CD4-positive, alpha-beta memory T cell (primary cell): ENCODE measurements around the gene STK24. TPM values are rescaled to one million over a fixed set of nuclear protein-coding genes. Genes with fewer than 3 reads are reported as not detected.

ENCODE experiments used
- CTCF ChIA-PET: fragments of 350-600 bp; sonication (Branson Sonifier 250); formaldehyde crosslinking; loops from one replicate; lab custom pipeline; 2021; ENCODE audit warnings: inconsistent platforms; ENCODE audit not compliant: partially characterized antibody; lab: Charles Lee
- POLR2A ChIA-PET: fragments of 350-600 bp; sonication (Branson Sonifier 250); formaldehyde crosslinking; loops from one replicate; lab custom pipeline; 2021; ENCODE audit not compliant: partially characterized antibody; lab: Charles Lee
- DNase-seq, 5 donors: peaks; one replicate each; pipeline versions ENCODE4 v3.0.0 to v3.0.0-alpha.2; 2020 to 2022; ENCODE audit warnings: mixed read lengths in 1 of 5
- H3K27ac ChIP-seq: one replicate; pipeline ENCODE4 v1.7.0; 2013; ENCODE audit warnings: low read depth, low read length
- H3K27me3 ChIP-seq: 2 replicates; pipeline ENCODE4 v1.7.0; 2013; ENCODE audit warnings: mild to moderate bottlenecking, low read length, moderate library complexity; ENCODE audit not compliant: insufficient read depth
- H3K36me3 ChIP-seq: 2 replicates; pipeline ENCODE4 v1.7.0; 2013; ENCODE audit warnings: mild to moderate bottlenecking, low read length, moderate library complexity; ENCODE audit not compliant: insufficient read depth
- H3K4me1 ChIP-seq: 2 replicates; pipeline ENCODE4 v1.7.0; 2013; ENCODE audit warnings: mild to moderate bottlenecking, low read length, moderate library complexity; ENCODE audit not compliant: insufficient read depth
- H3K4me3 ChIP-seq, 2 donors: one replicate each; pipeline ENCODE4 v1.7.0; 2013; ENCODE audit warnings: low read length in 2 of 2, mild to moderate bottlenecking in 1 of 2
- H3K9me3 ChIP-seq, 2 donors: one replicate each; pipeline ENCODE4 v1.7.0; 2013; ENCODE audit warnings: low read length in 2 of 2, control low read depth in 1 of 2; ENCODE audit not compliant: control insufficient read depth in 1 of 2
- H3K27ac Mint-ChIP-seq, 7 donors: one replicate each; pipeline ENCODE4 v1.8.0; 2020 to 2021; ENCODE audit warnings: mixed read lengths in 7 of 7, mild to moderate bottlenecking in 6 of 7, inconsistent platforms in 3 of 7, moderate library complexity in 3 of 7
- H3K27me3 Mint-ChIP-seq, 2 donors: one replicate each; pipeline ENCODE4 v1.8.0; 2020 to 2021; ENCODE audit warnings: mixed read lengths in 2 of 2
- H3K36me3 Mint-ChIP-seq, 2 donors: one replicate each; pipeline ENCODE4 v1.8.0; 2020 to 2021; ENCODE audit warnings: mixed read lengths in 2 of 2, inconsistent platforms in 1 of 2, mild to moderate bottlenecking in 1 of 2
- H3K4me1 Mint-ChIP-seq, 4 donors: one replicate each; pipeline ENCODE4 v1.8.0; 2020 to 2021; ENCODE audit warnings: mixed read lengths in 4 of 4, mild to moderate bottlenecking in 1 of 4
- H3K4me3 Mint-ChIP-seq, 8 donors: one replicate each; pipeline ENCODE4 v1.8.0; 2020 to 2021; ENCODE audit warnings: mixed read lengths in 8 of 8, mild to moderate bottlenecking in 7 of 8, moderate library complexity in 6 of 8, inconsistent platforms in 3 of 8
- H3K9me3 Mint-ChIP-seq, 8 donors: one replicate each; pipeline ENCODE4 v1.8.0; 2020 to 2021; ENCODE audit warnings: mixed read lengths in 8 of 8, mild to moderate bottlenecking in 5 of 8, inconsistent platforms in 3 of 8, moderate library complexity in 1 of 8
- intact Hi-C: fragments of 100-400 bp; cut with micrococcal nuclease; formaldehyde crosslinking; loops from one replicate; pipeline ENCODE4 v1.15.1; 2023
- polyA plus RNA-seq, 2 donors: library from polyadenylated mRNA; unstranded; fragments of 300-500 nt; fragmentation: Illumina TruSeq; gene quantifications; one replicate each; pipeline ENCODE4 v1.2.3, GENCODE V29; 2021
- total RNA-seq, 2 experiments: library from RNA; stranded (reverse); gene quantifications; one replicate each; pipeline ENCODE4 v1.2.3, GENCODE V29; 2021

The STK24 gene
- total and polyA plus RNA-seq, 4 experiments from 2014 or later = 24.2 to 147 (median 118) TPM

- ChIA-PET POLR2A (interaction anchor here (0.6 to 2.3 kb wide), 15 partner anchors 10 to 92 kb away, joined by 3 to 14 read pairs (median 4); partner anchors contain the start of gene STK24), CTCF (interaction anchor here (1.0 to 11.0 kb wide), 7 partner anchors 14 to 167 kb away, joined by 3 to 101 read pairs (median 7); no protein-coding TSS in a partner anchor)
- no peaks in the 10 kb centered on the region for H3K9me3 ChIP-seq
- peak overlapping the region; percentile 50 for H3K27ac ChIP-seq
- H3K4me1 ChIP-seq = peaks cover 98% of the 10 kb centered on the region
- no peak overlapping the region for H3K4me3 ChIP-seq
- no peak for DNase-seq
- no peaks in the 10 kb centered on the region for H3K27me3 ChIP-seq
- H3K4me1 Mint-ChIP-seq = peaks cover 69 to 100% (median 90%) of the 10 kb centered on the region in 4 donors
- peaks cover 8 to 32% of the 10 kb centered on the region in 2 donors for H3K36me3 Mint-ChIP-seq
- H3K4me3 Mint-ChIP-seq = peak overlapping the region in 7 of 8 donors; percentile 60 to 88 (median 80)
- no peaks in the 10 kb centered on the region for H3K36me3 ChIP-seq
- no peaks in the 10 kb centered on the region for H3K27me3 Mint-ChIP-seq
- H3K27ac Mint-ChIP-seq = peak overlapping the region; percentile 90 to 98 (median 95)
- intact Hi-C loops = loop anchor here (1.0 kb wide), 1 partner anchor 9 kb away; no protein-coding TSS in a partner anchor
- peaks cover 0 to 1% (median 0%) of the 10 kb centered on the region in 8 donors for H3K9me3 Mint-ChIP-seq
Measured at GRCh38 chr13:98485561-98485960, 91.3 kb downstream of the STK24 start.

GRCh38 chr13:98484289-98485219 lies 92.4 kb downstream of the STK24 start:
- no peaks in the 10 kb centered on the region for H3K9me3 ChIP-seq
- Mint-ChIP-seq H3K4me3 (peak overlapping the region; percentile 3 to 88 (median 80)), H3K9me3 (no peaks in the 10 kb centered on the region), H3K27ac (peak overlapping the region; percentile 90 to 98 (median 95)), H3K27me3 (no peaks in the 10 kb centered on the region), H3K4me1 (peaks cover 64 to 93% (median 82%) of the 10 kb centered on the region in 4 donors), H3K36me3 (peaks cover 8 to 29% of the 10 kb centered on the region in 2 donors)
- peak overlapping the region; percentile 50 for H3K27ac ChIP-seq
- intact Hi-C loops = loop anchor here (1.0 kb wide), 1 partner anchor 8 kb away; no protein-coding TSS in a partner anchor
- no peak overlapping the region for H3K4me3 ChIP-seq
- ChIA-PET POLR2A (interaction anchor here (0.5 to 2.3 kb wide), 16 partner anchors 9 to 117 kb away, joined by 3 to 14 read pairs (median 4); partner anchors contain the start of gene STK24), CTCF (interaction anchor here (0.9 to 11.0 kb wide), 10 partner anchors 13 to 168 kb away, joined by 3 to 101 read pairs (median 6); no protein-coding TSS in a partner anchor)
- H3K36me3 ChIP-seq = no peaks in the 10 kb centered on the region
- peaks cover 94% of the 10 kb centered on the region for H3K4me1 ChIP-seq
- no peaks in the 10 kb centered on the region for H3K27me3 ChIP-seq
- DNase-seq = peak; percentile 59 to 93 (median 67)

DNA sequence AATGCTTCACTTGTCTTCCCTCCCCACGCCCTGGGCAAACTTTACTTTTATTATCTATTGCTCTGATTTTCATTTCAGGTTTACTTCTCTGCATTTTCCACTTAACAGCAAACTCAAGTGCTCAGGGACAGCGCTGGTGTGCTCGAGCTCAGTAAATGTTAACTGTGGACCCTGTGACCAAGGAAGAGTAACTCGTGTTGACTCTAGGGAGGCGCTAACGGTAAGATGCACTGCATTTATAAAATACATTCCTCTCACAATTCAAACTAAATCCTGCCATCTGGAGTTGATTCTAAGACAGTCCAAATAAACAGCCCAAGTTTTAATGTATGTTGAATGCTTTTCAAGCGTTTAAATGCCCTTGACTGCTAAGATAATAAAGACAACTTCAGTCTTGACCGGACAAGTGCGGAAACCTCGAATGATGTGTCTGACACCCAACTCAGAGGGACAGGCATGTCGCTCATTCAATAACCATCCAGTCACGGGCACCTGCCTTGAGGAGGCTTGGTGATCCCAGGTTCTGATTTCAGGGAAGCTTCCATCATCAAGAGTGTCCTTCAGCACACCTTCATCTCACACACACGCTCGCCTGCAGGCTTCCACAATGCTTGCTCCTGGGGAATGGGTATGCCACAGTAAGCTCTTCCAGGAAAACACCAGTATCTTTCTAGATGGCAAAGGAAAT lies 93.2 kb downstream of the STK24 start:
- Mint-ChIP-seq H3K27ac (peak overlapping the region; percentile 90 to 98 (median 95)), H3K9me3 (no peaks in the 10 kb centered on the region), H3K27me3 (no peaks in the 10 kb centered on the region), H3K36me3 (peaks cover 8 to 26% of the 10 kb centered on the region in 2 donors), H3K4me3 (peak overlapping the region in 2 of 8 donors; percentile 58 to 86), H3K4me1 (peaks cover 65 to 93% (median 81%) of the 10 kb centered on the region in 4 donors)
- no peak for DNase-seq
- H3K27me3 ChIP-seq = no peaks in the 10 kb centered on the region
- no peaks in the 10 kb centered on the region for H3K9me3 ChIP-seq
- peaks cover 96% of the 10 kb centered on the region for H3K4me1 ChIP-seq
- no peak overlapping the region for H3K4me3 ChIP-seq
- intact Hi-C loops = no loop called here
- ChIA-PET POLR2A (interaction anchor here (1.5 to 2.3 kb wide), 5 partner anchors 8 to 93 kb away, joined by 4 to 14 read pairs (median 6); no protein-coding TSS in a partner anchor), CTCF (interaction anchor here (0.9 to 11.0 kb wide), 11 partner anchors 12 to 169 kb away, joined by 3 to 101 read pairs (median 6); no protein-coding TSS in a partner anchor)
- peak overlapping the region; percentile 50 for H3K27ac ChIP-seq
- H3K36me3 ChIP-seq = no peaks in the 10 kb centered on the region

DNA sequence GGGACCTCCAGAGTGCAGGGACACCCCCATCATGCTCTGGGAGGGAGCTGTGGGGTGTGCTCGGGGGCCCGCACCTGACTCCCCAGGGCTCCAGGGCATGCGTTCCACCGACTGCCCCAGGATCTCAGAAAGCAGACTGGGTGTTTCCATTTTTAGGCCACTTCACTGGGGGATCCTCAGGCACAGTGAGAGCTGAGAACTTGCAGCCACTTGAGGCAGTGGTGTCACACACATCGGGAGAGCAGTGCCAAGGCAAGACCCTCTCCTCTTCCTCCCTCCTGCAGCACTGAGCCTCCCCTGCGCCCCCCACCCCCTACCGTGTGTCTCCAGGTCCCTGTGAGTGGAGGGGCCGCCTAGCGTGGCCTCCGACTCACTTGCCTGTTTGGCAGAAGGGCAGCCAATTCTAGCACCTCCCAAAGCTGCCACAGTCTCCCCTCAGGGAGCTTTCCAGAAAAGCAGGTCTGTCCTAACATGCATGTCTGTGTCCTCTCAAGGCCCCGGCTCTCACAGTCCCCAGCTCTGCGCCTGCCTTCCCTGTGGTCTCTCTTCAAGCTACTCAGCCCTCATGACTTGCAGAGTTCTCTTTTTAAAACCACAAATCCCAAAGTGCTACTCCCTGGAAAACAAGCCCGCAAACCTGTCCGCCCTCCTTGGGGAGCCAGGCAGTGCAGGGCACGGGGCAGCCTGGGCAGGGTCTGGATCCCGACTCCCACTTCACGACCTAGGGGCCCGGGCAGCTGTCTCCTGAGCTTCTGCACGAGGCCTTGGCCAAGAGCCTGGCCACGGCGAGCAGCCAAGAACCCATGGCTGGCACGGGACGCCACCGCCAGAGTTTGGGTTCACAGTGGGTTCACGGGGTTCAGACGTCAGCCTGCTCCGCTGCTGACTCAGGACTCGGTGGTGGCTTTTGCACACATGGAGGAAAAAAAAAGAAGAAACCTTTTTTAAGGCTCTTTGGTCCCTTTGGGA lies 94.1 kb downstream of the STK24 start:
- peaks cover 68 to 93% (median 82%) of the 10 kb centered on the region in 4 donors for H3K4me1 Mint-ChIP-seq
- H3K9me3 Mint-ChIP-seq = no peaks in the 10 kb centered on the region
- Histone ChIP-seq H3K27me3 (no peaks in the 10 kb centered on the region), H3K4me1 (peaks cover 96% of the 10 kb centered on the region), H3K9me3 (no peaks in the 10 kb centered on the region), H3K27ac (peak overlapping the region; percentile 6), H3K4me3 (no peak overlapping the region), H3K36me3 (no peaks in the 10 kb centered on the region)
- H3K27ac Mint-ChIP-seq = peak overlapping the region; percentile 37 to 98 (median 95)
- no peaks in the 10 kb centered on the region for H3K27me3 Mint-ChIP-seq
- ChIA-PET CTCF (interaction anchor here (0.7 to 11.0 kb wide), 11 partner anchors 17 to 170 kb away, joined by 3 to 101 read pairs (median 4); no protein-coding TSS in a partner anchor), POLR2A (interaction anchor here (0.6 to 1.6 kb wide), 4 partner anchors 81 to 183 kb away, joined by 3 to 4 read pairs (median 3); no protein-coding TSS in a partner anchor)
- H3K36me3 Mint-ChIP-seq = peaks cover 8 to 29% of the 10 kb centered on the region in 2 donors
- intact Hi-C loops = no loop called here
- H3K4me3 Mint-ChIP-seq = peak overlapping the region in 2 of 8 donors; percentile 22 to 41
- peak in 1 of 5 donors; percentile 14 for DNase-seq

- H3K9me3 ChIP-seq = no peaks in the 10 kb centered on the region
- DNase-seq = peak in 1 of 5 donors; percentile 68
- no peaks in the 10 kb centered on the region for H3K27me3 ChIP-seq
- Mint-ChIP-seq H3K27ac (peak overlapping the region; percentile 70 to 96 (median 82)), H3K4me1 (peaks cover 69 to 93% (median 82%) of the 10 kb centered on the region in 4 donors), H3K27me3 (no peaks in the 10 kb centered on the region), H3K4me3 (peak overlapping the region in 6 of 8 donors; percentile 8 to 69 (median 32)), H3K36me3 (peaks cover 8 to 37% of the 10 kb centered on the region in 2 donors), H3K9me3 (no peaks in the 10 kb centered on the region)
- H3K4me3 ChIP-seq = no peak overlapping the region
- POLR2A ChIA-PET = interaction anchor here (0.5 to 1.5 kb wide), 9 partner anchors 27 to 1257 kb away, joined by 3 to 8 read pairs (median 3); partner anchors contain the start of gene STK24
- CTCF ChIA-PET = interaction anchor here (1.0 to 11.0 kb wide), 10 partner anchors 19 to 192 kb away, joined by 3 to 101 read pairs (median 4); no protein-coding TSS in a partner anchor
- peaks cover 96% of the 10 kb centered on the region for H3K4me1 ChIP-seq
- no peaks in the 10 kb centered on the region for H3K36me3 ChIP-seq
- H3K27ac ChIP-seq = no peak overlapping the region
- intact Hi-C loops = no loop called here
Measured at GRCh38 chr13:98480915-98481877, 95.7 kb downstream of the STK24 start.
